Measurements from ENCODE around the gene DKC1.

The DKC1 gene

GRCh38 chrX:154784149-154784995 is 21.7 kb downstream of the DKC1 start:
- TF ChIP-seq CTCF (IDR thresholded peaks at IDR 0.05; ENCODE audit: extremely low read depth, insufficient read depth, missing control alignments) = no peak
- DNase-seq (ENCODE audit: low spot score) = no peak
- in situ Hi-C loops (cut with MboI; ENCODE audit: low pct_unique_long_range_greater_than_20kb, low sequenced_read_pairs, unreplicated experiment) = no loop called here

- in situ Hi-C loops (cut with MboI; ENCODE audit: low pct_unique_long_range_greater_than_20kb, low sequenced_read_pairs, unreplicated experiment) = no loop called here
- no peak for TF ChIP-seq CTCF (IDR thresholded peaks at IDR 0.05; ENCODE audit: extremely low read depth, insufficient read depth, missing control alignments)
- DNase-seq (ENCODE audit: low spot score) = no peak
Measured at GRCh38 chrX:154785716-154786115, 23.1 kb downstream of the DKC1 start.

GRCh38 chrX:154791467-154791866 is 28.8 kb downstream of the DKC1 start:
- TF ChIP-seq CTCF (IDR thresholded peaks at IDR 0.05; ENCODE audit: extremely low read depth, insufficient read depth, missing control alignments) = no peak
- in situ Hi-C loops (cut with MboI; ENCODE audit: low pct_unique_long_range_greater_than_20kb, low sequenced_read_pairs, unreplicated experiment) = no loop called here
- DNase-seq (ENCODE audit: low spot score) = no peak

- no peak for DNase-seq (ENCODE audit: low spot score)
- in situ Hi-C loops (cut with MboI; ENCODE audit: low pct_unique_long_range_greater_than_20kb, low sequenced_read_pairs, unreplicated experiment) = no loop called here
- no peak for TF ChIP-seq CTCF (IDR thresholded peaks at IDR 0.05; ENCODE audit: extremely low read depth, insufficient read depth, missing control alignments)
Measured at GRCh38 chrX:154791939-154792338, 29.3 kb downstream of the DKC1 start.

GRCh38 chrX:154793084-154793795 is 30.6 kb downstream of the DKC1 start:
- TF ChIP-seq CTCF (IDR thresholded peaks at IDR 0.05; ENCODE audit: extremely low read depth, insufficient read depth, missing control alignments) = no peak
- no peak for DNase-seq (ENCODE audit: low spot score)
- in situ Hi-C loops (cut with MboI; ENCODE audit: low pct_unique_long_range_greater_than_20kb, low sequenced_read_pairs, unreplicated experiment) = no loop called here

GRCh38 chrX:154795016-154795415 is 32.4 kb downstream of the DKC1 start:
- in situ Hi-C loops (cut with MboI; ENCODE audit: low pct_unique_long_range_greater_than_20kb, low sequenced_read_pairs, unreplicated experiment) = no loop called here
- TF ChIP-seq CTCF (IDR thresholded peaks at IDR 0.05; ENCODE audit: extremely low read depth, insufficient read depth, missing control alignments) = no peak
- no peak for DNase-seq (ENCODE audit: low spot score)

Data from GM13977 (cell line).